HG03378 (cell line): ENCODE measurements around the gene ZFP36L2.
"Not testable (repeated sequence)": the region's sequence is repeated elsewhere in the genome, so short reads cannot be mapped to it uniquely, and the experiment has no call there.

ENCODE experiments used
- ATAC-seq: cut with Tn5 transposase; IDR thresholded peaks from one replicate; pipeline ENCODE4 v1.9.1; 2021; ENCODE audit warnings: mild to moderate bottlenecking, moderate library complexity; ENCODE audit not compliant: unreplicated experiment

The ZFP36L2 gene

GRCh38 chr2:43210125-43210466 is 16.3 kb downstream of the ZFP36L2 start:
- no peak for ATAC-seq

GRCh38 chr2:43209204-43209717 is 17.1 kb downstream of the ZFP36L2 start:
- ATAC-seq = no peak

- ATAC-seq = no peak
These were observed 18.7 kb downstream of the ZFP36L2 start for GRCh38 chr2:43207553-43208300.

- ATAC-seq = no peak
These were observed 19.8 kb downstream of the ZFP36L2 start for GRCh38 chr2:43206602-43207001.

GRCh38 chr2:43203373-43203772 is 23.0 kb downstream of the ZFP36L2 start:
- ATAC-seq = no peak

GRCh38 chr2:43202289-43202688 is 24.1 kb downstream of the ZFP36L2 start:
- ATAC-seq = no peak

- no peak for ATAC-seq
These were observed 24.9 kb downstream of the ZFP36L2 start for GRCh38 chr2:43201497-43201896.

GRCh38 chr2:43201016-43201415 is 25.4 kb downstream of the ZFP36L2 start:
- no peak for ATAC-seq

GRCh38 chr2:43199492-43200488 is 26.6 kb downstream of the ZFP36L2 start:
- no peak for ATAC-seq

GRCh38 chr2:43198263-43198662 is 28.1 kb downstream of the ZFP36L2 start:
- ATAC-seq = no peak

GRCh38 chr2:43197588-43197896 is 28.9 kb downstream of the ZFP36L2 start:
- no peak for ATAC-seq

GRCh38 chr2:43196768-43197587 is 29.4 kb downstream of the ZFP36L2 start:
- ATAC-seq = no peak

- ATAC-seq = peak; percentile 62
These were observed 32.1 kb downstream of the ZFP36L2 start for GRCh38 chr2:43194121-43194869.

GRCh38 chr2:43193652-43194120 is 32.7 kb downstream of the ZFP36L2 start:
- no peak for ATAC-seq

- ATAC-seq = no peak
These were observed 33.4 kb downstream of the ZFP36L2 start for GRCh38 chr2:43192744-43193651.

GRCh38 chr2:43191947-43192516 is 34.4 kb downstream of the ZFP36L2 start:
- ATAC-seq = no peak

GRCh38 chr2:43190311-43191052 is 35.9 kb downstream of the ZFP36L2 start:
- ATAC-seq = no peak

GRCh38 chr2:43189861-43190260 is 36.5 kb downstream of the ZFP36L2 start:
- not testable (repeated sequence) for ATAC-seq
